Breast epithelium (tissue), 4 donors: ENCODE data around the gene LRIF1. TPM values are rescaled to one million over a fixed set of nuclear protein-coding genes. Genes with fewer than 3 reads are reported as not detected.

Source experiments
- DNase-seq, 2 donors: peaks; one replicate each; pipeline ENCODE4 v3.0.0-alpha.2; 2019; ENCODE audit warnings: low spot score in 2 of 2
- H3K27ac ChIP-seq, 2 donors: fragments of 200-600 bp; sonication (generic) in 1 of 2; one replicate each; pipeline ENCODE4 v1.5.1; 2016 to 2019; ENCODE audit warnings: mild to moderate bottlenecking in 1 of 2
- H3K27me3 ChIP-seq, 2 donors: fragments of 200-600 bp; sonication (generic) in 1 of 2; one replicate each; pipeline versions ENCODE4 v1.5.1 to v1.6.0; 2017 to 2019; ENCODE audit warnings: control low read depth in 1 of 2, mild to moderate bottlenecking in 1 of 2
- H3K36me3 ChIP-seq: fragments of 200-600 bp; one replicate; pipeline ENCODE4 v1.5.1; 2019
- H3K4me1 ChIP-seq, 2 donors: fragments of 200-600 bp; sonication (generic); one replicate each; pipeline ENCODE4 v1.5.1; 2016 to 2019; ENCODE audit warnings: control low read depth in 1 of 2
- H3K4me3 ChIP-seq, 3 donors: fragments of 200-600 bp; sonication (generic); 1 replicate in 2 of 3; 2 replicates in 1 of 3; pipeline ENCODE4 v1.5.1; 2016 to 2019; ENCODE audit warnings: mild to moderate bottlenecking in 3 of 3, moderate library complexity in 2 of 3
- H3K9me3 ChIP-seq, 2 donors: fragments of 200-600 bp; sonication (generic) in 1 of 2; one replicate each; pipeline ENCODE4 v1.5.1; 2016 to 2019; ENCODE audit warnings: control low read depth in 1 of 2
- POLR2A ChIP-seq: fragments of 450-650 bp; IDR thresholded peaks from one replicate; pipeline ENCODE4 v1.6.1; 2016; ENCODE audit warnings: antibody characterized with exemption, mild to moderate bottlenecking, moderate library complexity
- POLR2AphosphoS5 ChIP-seq, 3 donors: sonication (generic); formaldehyde crosslinking; IDR thresholded peaks; one replicate each; pipeline ENCODE4 v1.6.1; 2017; ENCODE audit warnings: antibody characterized with exemption in 3 of 3
- intact Hi-C: fragments of 100-400 bp; cut with DNase I; formaldehyde crosslinking; loops from one replicate; pipeline ENCODE4 v1.15.1; 2023; ENCODE audit warnings: low total_unique reads
- total RNA-seq, 3 donors: library from RNA; depleted of rRNA; stranded (reverse); fragments of >200 nt; gene quantifications; one replicate each; pipeline ENCODE4 v1.1.0, GENCODE V29; 2016
- TF ChIP-seq, protein P1 (sequence below), 3 donors: fragments of 450-650 bp; IDR thresholded peaks; one replicate each; pipeline ENCODE4 v1.5.1; 2016 to 2017; ENCODE audit warnings: antibody characterized with exemption in 3 of 3, mild to moderate bottlenecking in 3 of 3, moderate library complexity in 3 of 3

Gene LRIF1
- total RNA-seq, 3 donors from 2014 or later: 9.5 to 17.0 (median 9.8) TPM

DNA sequence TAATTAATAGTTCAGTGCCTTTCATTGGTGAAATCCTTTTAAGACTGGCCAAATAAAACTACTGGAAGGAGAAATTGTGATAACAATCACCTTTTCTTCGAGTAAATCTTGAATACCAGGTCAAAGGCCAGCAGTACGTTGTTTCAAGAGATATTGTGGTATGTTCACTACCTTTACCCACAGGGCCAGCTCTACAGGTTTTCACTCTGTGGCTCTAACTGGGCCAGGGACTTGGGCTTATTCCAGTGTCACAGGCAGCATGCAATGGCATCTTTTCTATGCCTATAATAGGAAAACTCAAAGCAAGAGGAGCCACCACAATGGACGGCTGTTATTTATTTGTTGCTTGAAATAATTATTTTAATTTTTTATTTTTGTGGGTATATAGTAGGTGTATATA, 26.8 kb upstream of the LRIF1 start:
- TF ChIP-seq POLR2A: no peak
- TF ChIP-seq, protein P1, sequence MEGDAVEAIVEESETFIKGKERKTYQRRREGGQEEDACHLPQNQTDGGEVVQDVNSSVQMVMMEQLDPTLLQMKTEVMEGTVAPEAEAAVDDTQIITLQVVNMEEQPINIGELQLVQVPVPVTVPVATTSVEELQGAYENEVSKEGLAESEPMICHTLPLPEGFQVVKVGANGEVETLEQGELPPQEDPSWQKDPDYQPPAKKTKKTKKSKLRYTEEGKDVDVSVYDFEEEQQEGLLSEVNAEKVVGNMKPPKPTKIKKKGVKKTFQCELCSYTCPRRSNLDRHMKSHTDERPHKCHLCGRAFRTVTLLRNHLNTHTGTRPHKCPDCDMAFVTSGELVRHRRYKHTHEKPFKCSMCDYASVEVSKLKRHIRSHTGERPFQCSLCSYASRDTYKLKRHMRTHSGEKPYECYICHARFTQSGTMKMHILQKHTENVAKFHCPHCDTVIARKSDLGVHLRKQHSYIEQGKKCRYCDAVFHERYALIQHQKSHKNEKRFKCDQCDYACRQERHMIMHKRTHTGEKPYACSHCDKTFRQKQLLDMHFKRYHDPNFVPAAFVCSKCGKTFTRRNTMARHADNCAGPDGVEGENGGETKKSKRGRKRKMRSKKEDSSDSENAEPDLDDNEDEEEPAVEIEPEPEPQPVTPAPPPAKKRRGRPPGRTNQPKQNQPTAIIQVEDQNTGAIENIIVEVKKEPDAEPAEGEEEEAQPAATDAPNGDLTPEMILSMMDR (IDR thresholded peaks at IDR 0.05): no peak
- TF ChIP-seq POLR2AphosphoS5 (IDR thresholded peaks at IDR 0.05): no peak
- no peak for DNase-seq
- no peaks in the 10 kb centered on the region for H3K36me3 ChIP-seq
- intact Hi-C loops: no loop called here
- no peak overlapping the region for H3K4me3 ChIP-seq
- no peaks in the 10 kb centered on the region for H3K4me1 ChIP-seq
- no peaks in the 10 kb centered on the region for H3K9me3 ChIP-seq
- no peak overlapping the region for H3K27ac ChIP-seq
- no peaks in the 10 kb centered on the region for H3K27me3 ChIP-seq

DNA sequence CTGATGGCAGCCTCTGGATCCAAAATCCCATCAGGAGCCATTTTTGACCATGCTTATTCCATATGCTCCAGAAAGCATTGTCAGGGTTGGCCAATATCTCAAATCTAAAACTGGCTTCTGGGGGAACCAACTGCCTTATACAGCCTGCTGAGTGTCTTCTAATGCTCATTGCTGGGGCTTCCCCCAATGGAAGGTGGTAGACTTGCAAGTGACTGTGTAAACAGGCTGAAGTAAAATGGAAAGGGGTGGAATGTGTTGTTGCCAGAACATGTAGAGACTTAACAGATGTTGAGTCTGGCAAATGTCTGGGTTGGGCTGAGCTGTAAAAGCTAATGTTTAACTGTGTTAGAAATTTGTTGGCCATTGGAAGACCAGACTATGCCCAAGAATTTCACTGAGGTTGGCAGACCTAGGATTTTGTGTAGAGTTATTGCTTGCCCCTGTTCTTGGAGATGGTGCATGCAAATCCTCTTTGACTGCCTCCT, 22.7 kb upstream of the LRIF1 start:
- no peaks in the 10 kb centered on the region for H3K27me3 ChIP-seq
- no peak overlapping the region for H3K27ac ChIP-seq
- H3K4me3 ChIP-seq: no peak overlapping the region
- TF ChIP-seq, protein P1 (IDR thresholded peaks at IDR 0.05): no peak
- TF ChIP-seq POLR2AphosphoS5 (IDR thresholded peaks at IDR 0.05): no peak
- no peak for TF ChIP-seq POLR2A
- DNase-seq: no peak
- no peaks in the 10 kb centered on the region for H3K9me3 ChIP-seq
- no peaks in the 10 kb centered on the region for H3K36me3 ChIP-seq
- no peaks in the 10 kb centered on the region for H3K4me1 ChIP-seq
- intact Hi-C loops: no loop called here

DNA sequence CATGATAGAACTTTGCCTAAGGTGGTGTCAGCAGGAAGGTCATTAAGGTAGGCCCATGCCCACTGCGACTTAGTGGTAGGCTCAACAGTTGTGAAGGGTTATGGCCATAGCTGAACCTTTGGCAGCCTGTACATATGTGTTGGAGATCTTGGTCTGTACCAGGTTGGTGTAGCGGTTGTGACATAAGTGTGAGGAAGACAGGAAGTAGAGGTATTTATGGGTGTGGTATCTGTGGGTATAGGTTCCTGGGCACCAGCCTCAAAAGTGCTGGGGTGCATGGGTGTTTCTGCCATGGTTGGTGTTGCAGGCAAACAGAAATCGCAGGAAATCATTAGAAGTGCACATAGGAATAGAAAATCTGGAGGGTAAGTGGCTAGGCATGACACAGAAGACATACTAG, 18.6 kb upstream of the LRIF1 start:
- H3K36me3 ChIP-seq: no peaks in the 10 kb centered on the region
- H3K27ac ChIP-seq: no peak overlapping the region
- no peak for DNase-seq
- H3K9me3 ChIP-seq: peaks cover 0 to 4% of the 10 kb centered on the region in 2 donors
- TF ChIP-seq POLR2A (no peak), POLR2AphosphoS5 (IDR thresholded peaks at IDR 0.05) (no peak)
- TF ChIP-seq, protein P1 (IDR thresholded peaks at IDR 0.05): no peak
- H3K27me3 ChIP-seq: no peaks in the 10 kb centered on the region
- no peaks in the 10 kb centered on the region for H3K4me1 ChIP-seq
- intact Hi-C loops: no loop called here
- no peak overlapping the region for H3K4me3 ChIP-seq

DNA sequence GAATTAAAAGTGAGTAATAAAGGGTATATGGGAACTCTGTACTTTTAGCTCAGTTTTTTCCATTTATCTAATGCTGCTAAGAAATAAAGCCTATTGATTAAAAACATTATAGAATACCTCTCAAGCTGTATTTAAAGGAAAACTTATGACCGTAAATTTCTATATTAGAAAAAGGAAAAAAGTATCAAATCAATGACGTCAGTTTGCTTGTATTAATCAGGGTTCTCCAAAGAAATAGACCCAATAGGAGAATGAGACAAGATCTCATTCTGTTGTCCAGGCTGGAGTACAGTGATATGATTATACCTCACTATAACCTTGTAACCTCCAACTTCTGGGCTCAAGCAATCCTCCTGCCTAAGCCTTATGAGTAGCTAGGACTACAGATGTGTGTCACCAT, 15.4 kb upstream of the LRIF1 start:
- TF ChIP-seq, protein P1 (IDR thresholded peaks at IDR 0.05): no peak
- no peak for TF ChIP-seq POLR2A
- TF ChIP-seq POLR2AphosphoS5 (IDR thresholded peaks at IDR 0.05): no peak
- Histone ChIP-seq H3K4me3 (no peak overlapping the region), H3K27me3 (no peaks in the 10 kb centered on the region), H3K9me3 (peaks cover 10 to 12% of the 10 kb centered on the region in 2 donors), H3K27ac (no peak overlapping the region), H3K36me3 (no peaks in the 10 kb centered on the region), H3K4me1 (no peaks in the 10 kb centered on the region)
- intact Hi-C loops: no loop called here
- no peak for DNase-seq

GRCh38 chr1:110976089-110976488, 12.4 kb upstream of the LRIF1 start:
- Histone ChIP-seq H3K9me3 (peaks cover 11 to 28% of the 10 kb centered on the region in 2 donors), H3K4me1 (no peaks in the 10 kb centered on the region), H3K27ac (no peak overlapping the region), H3K36me3 (no peaks in the 10 kb centered on the region), H3K4me3 (no peak overlapping the region), H3K27me3 (no peaks in the 10 kb centered on the region)
- no peak for DNase-seq
- TF ChIP-seq POLR2AphosphoS5 (IDR thresholded peaks at IDR 0.05) (no peak), POLR2A (no peak)
- TF ChIP-seq, protein P1 (IDR thresholded peaks at IDR 0.05): no peak
- intact Hi-C loops: no loop called here
